GM23248 (cell line): ENCODE measurements around the gene ALDH1A2.
"Not testable (repeated sequence)": the region's sequence is repeated elsewhere in the genome, so short reads cannot be mapped to it uniquely, and the experiment has no call there.

Experiments
- EZH2 ChIP-seq: fragments of 200-600 bp; sonication (generic); IDR thresholded peaks from 2 replicates; pipeline ENCODE4 v1.6.1; 2018; ENCODE audit warnings: antibody characterized with exemption, mild to moderate bottlenecking; ENCODE audit not compliant: insufficient read depth, poor library complexity, severe bottlenecking
- EZH2phosphoT487 ChIP-seq: fragments of 200-600 bp; sonication (generic); IDR thresholded peaks from 2 replicates; pipeline ENCODE4 v1.6.1; 2018; ENCODE audit warnings: antibody characterized with exemption, moderate library complexity, mild to moderate bottlenecking, low read depth; ENCODE audit not compliant: insufficient read depth

DNA sequence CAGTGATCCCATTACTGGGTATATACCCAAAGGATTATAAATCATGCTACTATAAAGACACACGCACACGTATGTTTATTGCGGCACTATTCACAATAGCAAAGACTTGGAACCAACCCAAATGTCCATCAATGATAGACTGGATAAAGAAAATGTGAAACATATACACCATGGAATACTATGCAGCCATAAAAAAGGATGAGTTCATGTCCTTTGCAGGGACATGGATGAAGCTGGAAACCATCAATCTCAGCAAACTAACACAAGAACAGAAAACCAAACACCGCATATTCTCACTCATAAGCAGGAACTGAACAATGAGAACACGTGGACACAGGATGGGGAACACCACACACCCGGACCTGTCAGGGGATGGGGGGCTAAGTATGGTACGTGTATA is 20.1 kb downstream of the ALDH1A2 start:
- not testable (repeated sequence) for TF ChIP-seq EZH2, EZH2phosphoT487
